ENCODE measurements around the gene ENPP7. TPM values are rescaled to one million over a fixed set of nuclear protein-coding genes. Genes with fewer than 3 reads are reported as not detected.

Gene ENPP7
- total RNA-seq, 1 experiment from 2014 or later = not detected

DNA sequence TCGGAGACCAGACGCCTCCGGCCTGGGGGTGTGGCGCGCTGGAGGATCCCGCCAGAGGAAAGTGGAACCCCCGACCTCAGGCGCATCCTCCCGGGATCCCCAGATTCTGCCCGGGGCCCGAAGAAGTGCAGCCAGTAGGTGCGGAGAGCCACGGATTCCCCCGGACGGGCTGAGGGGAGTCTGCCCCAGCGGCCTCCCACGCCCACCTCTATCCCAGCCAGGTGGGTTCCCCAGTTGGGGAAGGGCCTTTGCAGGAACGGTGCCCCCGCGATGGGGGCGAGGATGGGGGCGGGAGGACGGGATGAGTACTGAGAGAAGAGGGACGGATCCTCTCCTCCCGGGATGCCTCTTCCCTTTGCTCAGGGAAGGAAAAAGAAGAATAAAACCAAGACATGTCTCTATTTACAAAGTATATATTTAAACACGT, 61.0 kb downstream of the ENPP7 start:
- no peak for DNase-seq (ENCODE audit: low spot score)

Other genes starting within 250 kb of the ENPP7 start
- 0.10 TPM in 1 of 2 replicates, not detected in the other for gene RBFOX3, start 119.9 kb upstream of the ENPP7 start, total RNA-seq (2014; rRNA removed; shearing (Covaris generic))
- 24.5 and 34.2 TPM in 2 replicates for gene CBX2, start 47.2 kb downstream of the ENPP7 start, total RNA-seq (2014; rRNA removed; shearing (Covaris generic))
- gene CBX8, start 66.1 kb downstream of the ENPP7 start, total RNA-seq (2014; rRNA removed; shearing (Covaris generic)) = 7.0 and 14.6 TPM in 2 replicates
- 16.0 and 18.7 TPM in 2 replicates for gene CBX4, start 108.5 kb downstream of the ENPP7 start, total RNA-seq (2014; rRNA removed; shearing (Covaris generic))

Data from H4 (cell line).